PC-3 (cell line): ENCODE results near the gene MKLN1. TPM values are rescaled to one million over a fixed set of nuclear protein-coding genes. Genes with fewer than 3 reads are reported as not detected.

ENCODE experiments used
- ATAC-seq: fragments of 200-7000 bp; cut with Tn5 transposase; 2 replicates; pipeline ENCODE4 v1.9.1; 2020; ENCODE audit warnings: mild to moderate bottlenecking, moderate library complexity
- BruUV-seq: library from RNA; stranded (reverse); fragments of 400-500 nt; replicated peaks from 2 replicates; lab custom pipeline; 2021; lab: Mats Ljungman, UMichigan
- CTCF ChIA-PET: fragments of 300-600 bp; sonication (Branson Sonifier 250); formaldehyde crosslinking; loops from one replicate; lab custom pipeline; 2022; ENCODE audit warnings: antibody characterized with exemption; lab: Charles Lee
- POLR2A ChIA-PET: fragments of 300-600 bp; sonication (Branson Sonifier 250); formaldehyde crosslinking; loops from one replicate; lab custom pipeline; 2022; ENCODE audit warnings: antibody characterized with exemption; ENCODE audit not compliant: unreplicated experiment; lab: Charles Lee
- DNase-seq: peaks from one replicate; pipeline ENCODE4 v3.0.0-alpha.2; 2015
- H2AFZ ChIP-seq: fragments of 300-600 bp; sonication (generic); 2 replicates; pipeline ENCODE4 v1.6.0; 2016; ENCODE audit warnings: antibody characterized with exemption, low read length
- H3F3A ChIP-seq: fragments of 300-600 bp; sonication (generic); one replicate; pipeline ENCODE4 v1.6.0; 2017; ENCODE audit warnings: antibody characterized with exemption, low read length, control low read depth, mild to moderate bottlenecking; ENCODE audit not compliant: unreplicated experiment
- H3K27ac ChIP-seq: fragments of 300-600 bp; sonication (generic); 2 replicates; pipeline ENCODE4 v1.5.1; 2016; ENCODE audit warnings: mild to moderate bottlenecking, low read length
- H3K27me3 ChIP-seq: fragments of 300-600 bp; sonication (generic); 2 replicates; pipeline ENCODE4 v1.6.1; 2016; ENCODE audit warnings: low read length, mixed read lengths
- H3K36me3 ChIP-seq: fragments of 300-600 bp; sonication (generic); 2 replicates; pipeline ENCODE4 v1.6.1; 2016; ENCODE audit warnings: low read depth, mixed run types, low read length, mixed read lengths
- H3K4me1 ChIP-seq: fragments of 300-600 bp; sonication (generic); 2 replicates; pipeline ENCODE4 v1.5.1; 2016; ENCODE audit warnings: low read length; ENCODE audit not compliant: insufficient read depth
- H3K4me2 ChIP-seq: fragments of 300-600 bp; sonication (generic); 2 replicates; pipeline ENCODE4 v1.6.0; 2016; ENCODE audit warnings: low read length
- H3K4me3 ChIP-seq: fragments of 300-600 bp; sonication (generic); 2 replicates; pipeline ENCODE4 v1.5.1; 2016; ENCODE audit warnings: mild to moderate bottlenecking, low read length, mixed read lengths
- H3K79me2 ChIP-seq: fragments of 300-600 bp; sonication (generic); 2 replicates; pipeline ENCODE4 v1.6.1; 2017; ENCODE audit warnings: low read length, mixed read lengths
- H3K9ac ChIP-seq: fragments of 300-600 bp; sonication (generic); 2 replicates; pipeline ENCODE4 v1.6.0; 2016; ENCODE audit warnings: mild to moderate bottlenecking, low read length
- H3K9me2 ChIP-seq: fragments of 300-600 bp; sonication (generic); replicated peaks from 2 replicates; pipeline ENCODE4 v1.6.1; 2016; ENCODE audit warnings: mixed run types, low read length, mixed read lengths
- H3K9me3 ChIP-seq: fragments of 300-600 bp; sonication (generic); 2 replicates; pipeline ENCODE4 v1.6.1; 2016; ENCODE audit warnings: low read length, mixed read lengths
- H4K20me1 ChIP-seq: fragments of 300-600 bp; sonication (generic); 2 replicates; pipeline ENCODE4 v1.6.1; 2016; ENCODE audit warnings: low read length, mixed read lengths
- EZH2 ChIP-seq: fragments of 300-600 bp; sonication (generic); IDR thresholded peaks from one replicate; pipeline ENCODE4 v1.6.1; 2017; ENCODE audit warnings: antibody characterized with exemption, mild to moderate bottlenecking, low read length; ENCODE audit not compliant: unreplicated experiment
- EZH2phosphoT487 ChIP-seq: fragments of 300-600 bp; sonication (generic); IDR thresholded peaks from 2 replicates; pipeline ENCODE4 v1.6.1; 2018; ENCODE audit warnings: mild to moderate bottlenecking, antibody characterized with exemption, low read length, borderline replicate concordance
- intact Hi-C: fragments of 100-400 bp; cut with micrococcal nuclease; formaldehyde crosslinking; loops from 2 replicates; pipeline ENCODE4 v1.9.0; 2023
- total RNA-seq: library from RNA; depleted of rRNA; stranded (reverse); fragments of >200 nt; gene quantifications from 2 replicates; pipeline ENCODE4 v1.2.3, GENCODE V29; 2014
- TF ChIP-seq, protein P1 (sequence below): fragments of 300-600 bp; sonication (generic); conservative IDR thresholded peaks from 2 replicates; pipeline ENCODE4 v1.5.1; 2017; ENCODE audit warnings: antibody characterized with exemption, low read depth, mild to moderate bottlenecking, low read length

MKLN1 gene
- total RNA-seq, 1 experiment from 2014 or later = 16.3 TPM

DNA sequence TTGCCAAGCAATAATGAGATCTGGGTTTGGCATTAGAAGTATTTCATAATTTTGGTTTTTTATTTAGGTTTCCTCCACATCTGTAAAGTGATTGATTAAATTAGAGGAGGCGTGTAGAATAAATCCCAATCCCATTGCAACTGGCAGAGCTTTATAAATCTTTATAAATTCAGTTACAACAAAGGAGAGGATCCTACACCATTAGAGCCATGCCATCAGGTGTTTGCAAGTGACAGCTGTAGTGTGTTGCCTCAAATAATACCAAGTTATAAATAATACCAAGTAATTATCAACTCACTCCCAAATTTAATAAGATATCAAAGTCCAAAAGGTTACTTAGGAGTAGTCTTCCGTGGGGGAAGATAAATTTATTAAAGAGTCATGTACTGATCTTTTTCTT is 166.5 kb downstream of the MKLN1 start:
- Histone ChIP-seq H3K9me2 (no peaks in the 10 kb centered on the region), H3K36me3 (0 out of 2 replicates have a peak, but pooled peaks cover 4% of the 10 kb centered on the region), H3K4me2 (no peak overlapping the region), H2AFZ (no peak overlapping the region), H3K4me1 (peaks cover 4% of the 10 kb centered on the region; the same call in 1 of the 2 replicates), H3K27ac (no peak overlapping the region), H3K4me3 (no peak overlapping the region), H3K27me3 (no peaks in the 10 kb centered on the region), H3K79me2 (no peaks in the 10 kb centered on the region), H3F3A (no peaks in the 10 kb centered on the region), H3K9me3 (no peaks in the 10 kb centered on the region), H4K20me1 (no peaks in the 10 kb centered on the region), H3K9ac (no peak overlapping the region)
- no peak for DNase-seq
- no peak for ATAC-seq
- no TSS peak for BruUV-seq
- CTCF ChIA-PET = no interaction called here
- TF ChIP-seq EZH2phosphoT487 (no peak), EZH2 (no peak)
- TF ChIP-seq, protein P1, sequence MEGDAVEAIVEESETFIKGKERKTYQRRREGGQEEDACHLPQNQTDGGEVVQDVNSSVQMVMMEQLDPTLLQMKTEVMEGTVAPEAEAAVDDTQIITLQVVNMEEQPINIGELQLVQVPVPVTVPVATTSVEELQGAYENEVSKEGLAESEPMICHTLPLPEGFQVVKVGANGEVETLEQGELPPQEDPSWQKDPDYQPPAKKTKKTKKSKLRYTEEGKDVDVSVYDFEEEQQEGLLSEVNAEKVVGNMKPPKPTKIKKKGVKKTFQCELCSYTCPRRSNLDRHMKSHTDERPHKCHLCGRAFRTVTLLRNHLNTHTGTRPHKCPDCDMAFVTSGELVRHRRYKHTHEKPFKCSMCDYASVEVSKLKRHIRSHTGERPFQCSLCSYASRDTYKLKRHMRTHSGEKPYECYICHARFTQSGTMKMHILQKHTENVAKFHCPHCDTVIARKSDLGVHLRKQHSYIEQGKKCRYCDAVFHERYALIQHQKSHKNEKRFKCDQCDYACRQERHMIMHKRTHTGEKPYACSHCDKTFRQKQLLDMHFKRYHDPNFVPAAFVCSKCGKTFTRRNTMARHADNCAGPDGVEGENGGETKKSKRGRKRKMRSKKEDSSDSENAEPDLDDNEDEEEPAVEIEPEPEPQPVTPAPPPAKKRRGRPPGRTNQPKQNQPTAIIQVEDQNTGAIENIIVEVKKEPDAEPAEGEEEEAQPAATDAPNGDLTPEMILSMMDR = no peak
- intact Hi-C loops = no loop called here
- POLR2A ChIA-PET = no interaction called here

DNA sequence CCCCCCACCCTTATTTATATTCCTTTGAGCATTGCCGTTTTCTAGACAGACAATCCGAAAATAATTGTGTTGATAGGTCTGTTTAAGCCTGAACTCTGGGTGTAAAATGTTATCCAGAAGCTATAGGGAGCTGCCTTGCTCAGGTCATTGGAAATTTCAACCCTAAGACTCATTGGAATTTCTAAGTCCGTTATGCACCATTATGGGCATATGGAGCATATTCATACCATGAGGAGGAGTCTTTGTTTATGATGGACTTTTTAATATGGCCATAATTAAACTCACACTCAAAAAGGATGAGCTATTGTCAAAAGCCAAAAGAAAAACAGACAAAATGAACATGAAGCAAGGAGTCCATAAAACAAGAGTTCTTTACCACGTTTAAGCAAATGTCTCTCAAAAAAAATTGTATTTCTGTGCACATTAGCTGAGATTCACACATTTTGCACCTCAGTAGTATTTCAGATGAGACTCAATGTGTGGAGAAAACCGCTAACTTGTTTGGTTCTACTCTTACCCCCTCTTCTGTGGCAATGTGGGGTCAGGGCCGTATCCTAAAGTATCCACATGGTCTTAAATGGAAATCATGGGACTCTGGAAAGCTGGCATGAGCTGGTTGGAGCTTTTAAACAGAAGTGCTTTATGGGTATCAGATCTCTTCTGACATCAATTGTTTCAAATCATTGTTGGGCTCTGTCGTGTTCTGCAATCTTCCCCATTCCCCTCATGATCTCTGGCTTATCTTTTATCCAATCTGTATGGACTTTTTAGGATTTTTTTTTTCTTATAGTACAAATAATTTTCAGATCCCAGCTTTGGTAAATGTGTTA is 168.2 kb downstream of the MKLN1 start:
- ChIA-PET CTCF (no interaction called here), POLR2A (no interaction called here)
- 0 out of 2 replicates have a peak, but pooled peaks cover 6% of the 10 kb centered on the region for H3K36me3 ChIP-seq
- intact Hi-C loops = no loop called here
- H3K4me3 ChIP-seq = no peak overlapping the region
- ATAC-seq (no peak), DNase-seq (no peak)
- H3K27me3 ChIP-seq = no peaks in the 10 kb centered on the region
- no peak for TF ChIP-seq EZH2phosphoT487
- TF ChIP-seq, protein P1 = no peak
- TF ChIP-seq EZH2 = no peak
- no peaks in the 10 kb centered on the region for H3K9me3 ChIP-seq
- H4K20me1 ChIP-seq = no peaks in the 10 kb centered on the region
- no peaks in the 10 kb centered on the region for H3K79me2 ChIP-seq
- no peak overlapping the region for H3K9ac ChIP-seq
- no peaks in the 10 kb centered on the region for H3K9me2 ChIP-seq
- BruUV-seq = no TSS peak
- no peaks in the 10 kb centered on the region for H3F3A ChIP-seq
- no peak overlapping the region for H2AFZ ChIP-seq
- no peak overlapping the region for H3K27ac ChIP-seq
- peaks cover 4% of the 10 kb centered on the region; the same call in 1 of the 2 replicates for H3K4me1 ChIP-seq
- H3K4me2 ChIP-seq = no peak overlapping the region

DNA sequence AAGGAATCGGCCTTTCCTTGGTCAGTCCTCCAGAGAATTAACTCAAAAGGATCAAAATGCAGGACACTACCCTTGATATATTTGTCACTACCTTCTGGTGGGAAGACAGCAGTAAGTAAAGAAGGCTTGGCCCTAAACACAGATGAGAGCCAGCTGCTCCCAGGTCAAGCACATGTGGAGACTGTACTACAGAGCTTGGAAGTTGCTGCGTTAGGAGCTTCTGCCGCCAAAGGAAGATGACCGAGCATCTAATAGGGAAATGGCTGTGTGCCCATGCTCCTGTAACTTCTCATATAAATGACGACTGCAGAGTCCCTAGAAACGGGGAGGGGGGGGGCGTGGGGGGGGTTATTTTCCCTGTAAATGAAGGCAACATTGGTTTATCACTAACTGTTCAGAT is 169.8 kb downstream of the MKLN1 start:
- no peak for TF ChIP-seq EZH2phosphoT487
- ATAC-seq (no peak), DNase-seq (no peak)
- intact Hi-C loops = no loop called here
- Histone ChIP-seq H3K9me2 (no peaks in the 10 kb centered on the region), H3K27me3 (no peaks in the 10 kb centered on the region), H3K9ac (no peak overlapping the region), H3K36me3 (0 out of 2 replicates have a peak, but pooled peaks cover 6% of the 10 kb centered on the region), H3K79me2 (no peaks in the 10 kb centered on the region), H2AFZ (no peak overlapping the region), H3K27ac (no peak overlapping the region), H3F3A (no peaks in the 10 kb centered on the region), H3K9me3 (no peaks in the 10 kb centered on the region), H3K4me3 (no peak overlapping the region), H3K4me2 (no peak overlapping the region), H3K4me1 (no peaks in the 10 kb centered on the region), H4K20me1 (no peaks in the 10 kb centered on the region)
- ChIA-PET CTCF (no interaction called here), POLR2A (interaction anchor here (0.6 kb wide), 1 partner anchor 606 kb away, joined by 3 read pairs; no protein-coding TSS in a partner anchor)
- BruUV-seq = no TSS peak
